Measurements from ENCODE around the gene PLPPR1. TPM values are rescaled to one million over a fixed set of nuclear protein-coding genes. Genes with fewer than 3 reads are reported as not detected.

PLPPR1 gene
- total and polyA plus RNA-seq, 2 of the 4 experiments (the other 2 are of a cell fraction): not detected

GRCh38 chr9:101005246-101005645, 23.3 kb upstream of the PLPPR1 start:
- Histone ChIP-seq H2BK120ac (ENCODE audit: low read depth, low read length) (no peak overlapping the region), H3K9me1 (ENCODE audit: insufficient read depth, low read length) (no peaks in the 10 kb centered on the region), H3K4me2 (ENCODE audit: low read depth, low read length) (no peak overlapping the region), H3K9me3 (ENCODE audit: control insufficient read depth, insufficient read depth, low read length) (peaks cover 6% of the 10 kb centered on the region), H3K56ac (ENCODE audit: extremely low read depth, insufficient read depth, low read length) (no peak overlapping the region), H3K18ac (ENCODE audit: low read depth, low read length) (no peak overlapping the region), H2AK9ac (replicated peaks; ENCODE audit: low read depth, low read length, poor library complexity) (no peak overlapping the region), H2BK5ac (ENCODE audit: low read depth, low read length, poor library complexity, severe bottlenecking) (no peak overlapping the region), H3K27me3 (ENCODE audit: control insufficient read depth, insufficient read depth, low read length) (no peaks in the 10 kb centered on the region), H4K8ac (ENCODE audit: low read depth in 2 of 2, low read length in 2 of 2) (no peak overlapping the region), H3K4me3 (ENCODE audit: insufficient read depth, low read depth, low read length) (no peak overlapping the region), H4K20me1 (ENCODE audit: insufficient read depth, low read length) (no peaks in the 10 kb centered on the region), H3K36me3 (ENCODE audit: control insufficient read depth, insufficient read depth, low read length) (no peaks in the 10 kb centered on the region), H2AFZ (replicated peaks; ENCODE audit: low read length, poor library complexity) (no peak overlapping the region), H2BK20ac (ENCODE audit: low read depth, low read length) (no peak overlapping the region), H3K4ac (ENCODE audit: low read depth, low read length) (no peak overlapping the region), H3K27ac (ENCODE audit: insufficient read depth, low read length) (no peak overlapping the region), H4K91ac (ENCODE audit: insufficient read depth, low read depth, low read length) (no peak overlapping the region), H3K14ac (replicated peaks; ENCODE audit: low read depth, low read length) (no peak overlapping the region), H3K79me1 (ENCODE audit: low read depth in 1 of 2, low read length in 2 of 2) (no peaks in the 10 kb centered on the region), H2BK15ac (ENCODE audit: low read depth, low read length) (no peak overlapping the region), H3K23ac (ENCODE audit: low read depth, low read length) (no peak overlapping the region), H3K4me1 (ENCODE audit: control insufficient read depth, insufficient read depth, low read length) (no peaks in the 10 kb centered on the region), H4K5ac (ENCODE audit: low read depth, low read length) (no peak overlapping the region), H3K9ac (ENCODE audit: low read depth, low read length) (no peak overlapping the region), H2AK5ac (ENCODE audit: low read depth, low read length) (no peak overlapping the region)
- TF ChIP-seq MAFK (IDR thresholded peaks at IDR 0.05; ENCODE audit: low read depth, low read length) (peak; percentile 91), RAD21 (IDR thresholded peaks at IDR 0.05; ENCODE audit: low read length) (no peak), CTCF (conservative IDR thresholded peaks at IDR 0.05; ENCODE audit: low read depth, low read length) (no peak), MXI1 (IDR thresholded peaks at IDR 0.05; ENCODE audit: borderline replicate concordance, low read depth, low read length) (no peak)
- 80% methylated on average over 1 of the region's 3 CpGs; no CpG with 5 or more reads in 1 of the 2 experiments for WGBS, 2 experiments (ENCODE audit: extremely low coverage in 2 of 2, insufficient read length in 1 of 2)
- dilution Hi-C loops (cut with HindIII; ENCODE audit: low sequenced_read_pairs, unreplicated experiment) (no loop called here), in situ Hi-C loops (cut with MboI; ENCODE audit: low sequenced_read_pairs) (no loop called here), intact Hi-C loops (cut with micrococcal nuclease) (no loop called here)
- ChIA-PET CTCF (no interaction called here), POLR2A (ENCODE audit: unreplicated experiment) (no interaction called here)
- no peak for DNase-seq
- BruUV-seq (replicated peaks): no TSS peak
- no peak for ATAC-seq (ENCODE audit: low read depth)
